SK-N-SH treated with all-trans-retinoic acid at 6 μM for 48 hours (cell line): ENCODE results near the gene FLT4.
"Not testable (repeated sequence)": the region's sequence is repeated elsewhere in the genome, so short reads cannot be mapped to it uniquely, and the experiment has no call there.

Source experiments
- ARNTL ChIP-seq: fragments of 450-650 bp; formaldehyde crosslinking; IDR thresholded peaks from 2 replicates; pipeline ENCODE4 v1.5.0; 2020; ENCODE audit warnings: low read depth, mild to moderate bottlenecking, moderate library complexity, borderline replicate concordance
- BACH2 ChIP-seq: fragments of 250-450 bp; sonication (Bioruptor Pico); IDR thresholded peaks from 2 replicates; pipeline ENCODE4 v1.9.0; 2021; ENCODE audit warnings: mild to moderate bottlenecking, borderline replicate concordance
- CSDC2 ChIP-seq: fragments of 250-450 bp; sonication (Bioruptor Pico); IDR thresholded peaks from 2 replicates; pipeline ENCODE4 v1.5.0; 2020; ENCODE audit warnings: mild to moderate bottlenecking, moderate library complexity
- ESRRG ChIP-seq: fragments of 250-450 bp; sonication (Bioruptor Pico); IDR thresholded peaks from 2 replicates; pipeline ENCODE4 v1.6.1; 2021; ENCODE audit warnings: mild to moderate bottlenecking
- GLIS3 ChIP-seq: fragments of 250-450 bp; sonication (Bioruptor Pico); IDR thresholded peaks from 2 replicates; pipeline ENCODE4 v1.5.0; 2020; ENCODE audit warnings: mild to moderate bottlenecking, moderate library complexity
- OSR1 ChIP-seq: fragments of 250-450 bp; sonication (Bioruptor Pico); IDR thresholded peaks from 2 replicates; pipeline ENCODE4 v1.8.0; 2022; ENCODE audit warnings: moderate library complexity, mild to moderate bottlenecking, inconsistent platforms
- PPARA ChIP-seq: fragments of 250-450 bp; sonication (Bioruptor Pico); IDR thresholded peaks from 2 replicates; pipeline ENCODE4 v1.5.0; 2020; ENCODE audit warnings: mild to moderate bottlenecking, borderline replicate concordance
- RARB ChIP-seq: fragments of 250-450 bp; sonication (Bioruptor Pico); IDR thresholded peaks from 2 replicates; pipeline ENCODE4 v1.8.0; 2021; ENCODE audit warnings: mild to moderate bottlenecking, moderate library complexity
- SNAI2 ChIP-seq: fragments of 250-450 bp; sonication (Bioruptor Pico); IDR thresholded peaks from 2 replicates; pipeline ENCODE4 v1.5.0; 2020; ENCODE audit warnings: mild to moderate bottlenecking, moderate library complexity
- TOX ChIP-seq: fragments of 250-450 bp; sonication (Bioruptor Pico); IDR thresholded peaks from 2 replicates; pipeline ENCODE4 v1.8.0; 2021; ENCODE audit warnings: mild to moderate bottlenecking, moderate library complexity, borderline replicate concordance
- ZFP30 ChIP-seq: fragments of 450-650 bp; formaldehyde crosslinking; IDR thresholded peaks from 2 replicates; pipeline ENCODE4 v1.5.0; 2022; ENCODE audit warnings: mild to moderate bottlenecking, moderate library complexity
- ZNF8 ChIP-seq: fragments of 450-650 bp; formaldehyde crosslinking; IDR thresholded peaks from 2 replicates; pipeline ENCODE4 v1.5.0; 2020; ENCODE audit warnings: mild to moderate bottlenecking, moderate library complexity
- TF ChIP-seq, protein P1 (sequence below): fragments of 250-450 bp; sonication (Bioruptor Pico); IDR thresholded peaks from 2 replicates; pipeline ENCODE4 v1.8.0; 2020; ENCODE audit warnings: mild to moderate bottlenecking, moderate library complexity, borderline replicate concordance

DNA sequence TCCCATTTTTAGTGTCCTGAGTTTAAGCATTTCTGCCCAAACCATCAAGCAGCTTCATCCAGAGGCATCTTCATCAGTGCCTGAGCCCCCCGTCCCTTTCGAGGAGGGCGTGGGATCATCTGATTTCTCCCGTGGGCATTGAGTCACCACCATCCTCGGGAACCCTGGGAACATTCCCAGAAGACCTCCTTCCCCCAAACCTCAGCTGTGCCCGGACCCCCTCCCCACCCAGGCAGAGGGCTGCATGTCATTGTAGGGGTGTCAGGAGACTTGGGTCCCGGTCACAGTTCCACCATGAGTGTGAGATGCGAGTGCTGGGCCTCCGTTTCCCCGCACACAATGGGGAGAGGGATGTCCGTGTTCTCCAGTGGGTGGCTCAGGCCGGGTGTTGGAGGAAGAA, 32.6 kb upstream of the FLT4 start:
- not testable (repeated sequence) for TF ChIP-seq RARB (CRISPR knock-in tag); CSDC2; BACH2 (CRISPR knock-in tag); ZFP30 (CRISPR knock-in tag); SNAI2 (CRISPR knock-in tag); PPARA (CRISPR knock-in tag); TOX (CRISPR knock-in tag); GLIS3 (CRISPR knock-in tag); OSR1 (CRISPR knock-in tag); ARNTL (CRISPR knock-in tag); ESRRG; ZNF8 (CRISPR knock-in tag)
- TF ChIP-seq, protein P1, sequence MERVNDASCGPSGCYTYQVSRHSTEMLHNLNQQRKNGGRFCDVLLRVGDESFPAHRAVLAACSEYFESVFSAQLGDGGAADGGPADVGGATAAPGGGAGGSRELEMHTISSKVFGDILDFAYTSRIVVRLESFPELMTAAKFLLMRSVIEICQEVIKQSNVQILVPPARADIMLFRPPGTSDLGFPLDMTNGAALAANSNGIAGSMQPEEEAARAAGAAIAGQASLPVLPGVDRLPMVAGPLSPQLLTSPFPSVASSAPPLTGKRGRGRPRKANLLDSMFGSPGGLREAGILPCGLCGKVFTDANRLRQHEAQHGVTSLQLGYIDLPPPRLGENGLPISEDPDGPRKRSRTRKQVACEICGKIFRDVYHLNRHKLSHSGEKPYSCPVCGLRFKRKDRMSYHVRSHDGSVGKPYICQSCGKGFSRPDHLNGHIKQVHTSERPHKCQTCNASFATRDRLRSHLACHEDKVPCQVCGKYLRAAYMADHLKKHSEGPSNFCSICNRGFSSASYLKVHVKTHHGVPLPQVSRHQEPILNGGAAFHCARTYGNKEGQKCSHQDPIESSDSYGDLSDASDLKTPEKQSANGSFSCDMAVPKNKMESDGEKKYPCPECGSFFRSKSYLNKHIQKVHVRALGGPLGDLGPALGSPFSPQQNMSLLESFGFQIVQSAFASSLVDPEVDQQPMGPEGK (CRISPR knock-in tag): not testable (repeated sequence)
